Common myeloid progenitor, CD34-positive (primary cell): ENCODE data around the gene MCRIP2.
A peak's percentile ranks its signal among the peaks of the same experiment; 100 is the strongest.

Experiments used
- CTCF ChIA-PET: fragments of 350-600 bp; sonication (Branson Sonifier 250); formaldehyde crosslinking; loops from one replicate; lab custom pipeline; 2021; ENCODE audit warnings: antibody characterized with exemption; lab: Charles Lee
- POLR2A ChIA-PET: fragments of 350-600 bp; sonication (Branson Sonifier 250); formaldehyde crosslinking; loops from one replicate; lab custom pipeline; 2021; ENCODE audit warnings: antibody characterized with exemption; lab: Charles Lee
- DNase-seq, 3 donors: peaks; one replicate each; pipeline versions ENCODE4 v3.0.0 to v3.0.0-alpha.2; 2013
- H3K27ac ChIP-seq, 2 experiments: 1 replicate in 1 of 2; 2 replicates in 1 of 2; pipeline ENCODE4 v1.7.0; 2013; ENCODE audit warnings: inconsistent platforms in 2 of 2, low read length in 2 of 2, mild to moderate bottlenecking in 2 of 2, low read depth in 1 of 2, moderate library complexity in 1 of 2; ENCODE audit not compliant: severe bottlenecking in 2 of 2, insufficient read depth in 1 of 2, poor library complexity in 1 of 2
- H3K27me3 ChIP-seq, 5 experiments: replicated peaks in 2 of 5; 1 replicate in 3 of 5; 2 replicates in 2 of 5; pipeline versions ENCODE4 v1.6.1 to v1.7.0; 2013; ENCODE audit warnings: low read length in 4 of 5, mild to moderate bottlenecking in 2 of 5, moderate library complexity in 2 of 5, inconsistent platforms in 1 of 5; ENCODE audit not compliant: insufficient read depth in 5 of 5, control insufficient read depth in 4 of 5
- H3K36me3 ChIP-seq, 4 experiments: 1 replicate in 2 of 4; 2 replicates in 2 of 4; pipeline versions ENCODE4 v1.6.1 to v1.7.0; 2013; ENCODE audit warnings: low read length in 3 of 4, control low read depth in 1 of 4, mild to moderate bottlenecking in 1 of 4; ENCODE audit not compliant: control insufficient read depth in 4 of 4, insufficient read depth in 4 of 4
- H3K4me1 ChIP-seq, 4 experiments: 1 replicate in 3 of 4; 2 replicates in 1 of 4; pipeline versions ENCODE4 v1.6.1 to v1.7.1; 2013; ENCODE audit warnings: low read length in 3 of 4, mild to moderate bottlenecking in 3 of 4, control low read depth in 1 of 4, inconsistent platforms in 1 of 4, moderate library complexity in 1 of 4; ENCODE audit not compliant: control insufficient read depth in 4 of 4, insufficient read depth in 4 of 4; ENCODE audit errors: control extremely low read depth in 1 of 4
- H3K4me3 ChIP-seq, 7 experiments: 1 replicate in 4 of 7; 2 replicates in 3 of 7; pipeline versions ENCODE4 v1.5.1 to v1.7.0; 2013; ENCODE audit warnings: mild to moderate bottlenecking in 7 of 7, low read length in 6 of 7, moderate library complexity in 6 of 7, inconsistent platforms in 2 of 7, low read depth in 2 of 7, control low read depth in 1 of 7; ENCODE audit not compliant: insufficient read depth in 4 of 7, control insufficient read depth in 1 of 7; ENCODE audit errors: extremely low read depth in 1 of 7
- H3K9me3 ChIP-seq, 5 experiments: 1 replicate in 4 of 5; 2 replicates in 1 of 5; pipeline versions ENCODE4 v1.6.1 to v1.7.1; 2013; ENCODE audit warnings: low read length in 4 of 5, mild to moderate bottlenecking in 2 of 5, inconsistent platforms in 1 of 5, low read depth in 1 of 5, moderate library complexity in 1 of 5; ENCODE audit not compliant: control insufficient read depth in 4 of 5, insufficient read depth in 2 of 5; ENCODE audit errors: control extremely low read depth in 1 of 5
- WGBS: methylation state at CpG from one replicate; pipeline ENCODE4 v1.1.5; 2013; ENCODE audit not compliant: insufficient coverage; 5-methylcytosine and 5-hydroxymethylcytosine counted together

Gene MCRIP2

DNA sequence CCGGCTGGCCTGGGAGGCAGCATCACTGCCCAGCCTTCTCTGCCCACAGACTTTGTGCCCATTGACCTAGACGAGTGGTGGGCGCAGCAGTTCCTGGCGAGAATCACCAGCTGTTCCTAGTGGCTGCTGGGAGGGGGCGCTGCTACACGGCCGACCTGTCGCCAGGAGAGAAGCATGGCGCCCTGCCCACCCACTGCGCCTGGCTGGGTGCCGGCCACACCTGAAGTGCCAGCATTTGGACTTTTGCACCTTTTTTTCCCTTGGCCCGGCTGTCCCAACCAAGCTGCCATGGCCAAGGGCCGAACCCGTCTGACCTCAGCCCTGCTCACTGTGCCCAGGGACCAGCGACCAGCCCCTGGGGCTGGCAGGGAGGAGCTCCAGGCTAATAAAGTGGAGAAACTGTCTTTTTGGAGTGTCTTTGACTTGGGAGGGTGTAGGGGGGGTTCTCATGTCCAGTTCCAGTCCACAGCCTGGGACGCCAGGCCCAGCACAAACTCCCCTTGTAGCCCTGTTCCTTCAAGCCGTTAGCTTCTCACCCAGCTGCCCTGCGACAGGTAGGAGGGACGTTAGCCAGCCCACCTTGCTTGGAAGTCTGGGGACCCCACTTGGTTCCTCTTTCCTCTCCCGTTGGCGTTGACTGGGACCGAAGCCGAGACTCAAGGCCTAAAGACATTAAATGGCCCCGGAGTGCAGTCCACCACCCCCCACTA lies 6.6 kb downstream of the MCRIP2 start:
- Histone ChIP-seq H3K4me3 (peak overlapping the region in 6 of 7 experiments; percentile 38 to 81 (median 74)), H3K4me1 (peaks cover 0 to 31% (median 31%) of the 10 kb centered on the region in 4 experiments), H3K9me3 (no peaks in the 10 kb centered on the region), H3K27me3 (no peaks in the 10 kb centered on the region), H3K27ac (peak overlapping the region; percentile 79 to 88), H3K36me3 (peaks cover 0 to 37% (median 5%) of the 10 kb centered on the region in 4 experiments)
- WGBS, result 46% methylated on average over 16 of the region's 24 CpGs
- DNase-seq, result peak in 2 of 3 donors; percentile 47 to 56
- CTCF ChIA-PET, result interaction anchor here (0.9 to 2.0 kb wide), 4 partner anchors 12 to 71 kb away, joined by 3 to 5 read pairs (median 4); partner anchors contain the start of gene METTL26
- POLR2A ChIA-PET, result interaction anchor here (0.7 kb wide), 1 partner anchor 1853 kb away, joined by 3 read pairs; no protein-coding TSS in a partner anchor

DNA sequence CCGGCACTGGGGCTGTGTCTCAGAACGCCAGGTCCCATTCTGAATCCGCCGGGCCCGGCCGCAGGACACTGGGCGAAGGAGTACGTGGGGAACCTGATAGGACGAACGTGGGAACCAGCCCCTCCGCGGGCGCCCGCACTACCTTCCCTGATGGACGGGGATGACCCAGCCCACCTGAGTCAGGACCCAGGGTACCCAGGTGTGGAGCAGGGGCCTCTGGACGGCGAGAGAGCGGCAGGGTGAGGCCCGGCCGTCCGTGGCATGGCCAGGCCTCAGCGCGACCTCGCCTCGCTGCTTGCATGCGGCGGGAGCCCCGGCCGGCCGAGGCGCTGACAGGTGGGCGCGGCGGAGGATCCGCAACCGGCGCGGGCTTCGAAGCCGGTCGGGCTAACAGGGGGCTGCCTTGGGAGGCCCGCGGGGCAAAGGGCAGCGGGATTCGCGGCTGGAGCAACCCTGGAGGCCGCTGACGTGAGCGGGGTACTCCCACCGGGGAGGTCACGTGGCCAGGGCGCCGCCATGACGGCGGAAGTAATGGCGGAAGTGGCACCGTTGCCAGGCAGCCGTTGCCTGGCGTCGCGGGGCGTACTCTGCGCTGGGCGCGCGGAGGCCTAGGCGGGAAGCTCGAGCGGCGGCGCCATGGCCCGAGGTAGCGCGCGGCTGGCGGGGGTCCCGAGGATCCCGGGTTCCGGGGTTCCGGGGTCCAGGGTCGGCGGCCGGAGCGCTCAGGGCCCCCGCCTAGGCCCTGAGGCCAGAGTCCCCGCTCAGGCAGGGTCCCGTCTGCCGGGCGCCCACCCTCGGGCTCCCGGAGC lies 7.4 kb downstream of the MCRIP2 start, which contains the start of gene WDR90:
TSS of gene WDR90 (plus strand) at position 585 of the 809 bp plus-strand sequence. CDS start at position 637, 52 bp downstream.
- WGBS, result 0% methylated on average over 82 of the region's 91 CpGs
- peak within 1 kb of the TSS; percentile 35 to 81 (median 73) for H3K4me3 ChIP-seq
- peak within 1 kb of the TSS; percentile 79 to 88 for H3K27ac ChIP-seq
- ChIA-PET POLR2A (interaction anchor here (0.7 kb wide), 1 partner anchor 41 kb away, joined by 4 read pairs; the partner anchor contains the start of gene WDR24), CTCF (interaction anchor here (0.9 to 3.1 kb wide), 5 partner anchors 10 to 44 kb away, joined by 3 to 16 read pairs (median 3); partner anchors contain the start of genes METTL26 and RHOT2)
- peaks cover 0 to 31% (median 30%) of the 10 kb centered on the region in 4 experiments for H3K4me1 ChIP-seq
- H3K9me3 ChIP-seq, result no peaks in the 10 kb centered on the region
- peak; percentile 89 to 94 (median 94) for DNase-seq
- peaks cover 0 to 44% (median 6%) of the 10 kb centered on the region in 4 experiments for H3K36me3 ChIP-seq
- no peaks in the 10 kb centered on the region for H3K27me3 ChIP-seq

DNA sequence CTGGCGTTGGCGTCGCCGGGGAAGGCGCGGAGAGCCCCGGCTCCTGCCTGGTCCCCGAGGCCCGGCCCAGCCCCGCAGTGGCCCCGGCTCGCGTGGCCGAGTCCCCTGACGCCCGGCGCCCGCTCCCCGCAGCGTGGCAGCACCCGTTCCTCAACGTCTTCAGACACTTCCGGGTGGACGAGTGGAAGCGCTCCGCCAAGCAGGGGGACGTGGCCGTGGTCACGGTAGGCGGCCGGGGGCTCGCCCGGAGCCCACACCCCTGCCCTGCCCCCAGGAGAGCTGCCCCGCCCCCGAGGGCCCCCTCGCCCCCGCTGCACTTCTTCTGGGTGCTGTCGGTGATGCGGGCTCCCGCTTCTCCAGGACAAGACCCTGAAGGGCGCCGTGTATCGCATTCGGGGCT lies 8.0 kb downstream of the MCRIP2 start:
- POLR2A ChIA-PET, result interaction anchor here (0.7 kb wide), 1 partner anchor 41 kb away, joined by 4 read pairs; the partner anchor contains the start of gene WDR24
- Histone ChIP-seq H3K9me3 (no peaks in the 10 kb centered on the region), H3K36me3 (peaks cover 0 to 46% (median 6%) of the 10 kb centered on the region in 4 experiments), H3K27ac (peak overlapping the region in 1 of 2 experiments; percentile 88), H3K27me3 (no peaks in the 10 kb centered on the region), H3K4me1 (peaks cover 0 to 31% (median 30%) of the 10 kb centered on the region in 4 experiments), H3K4me3 (peak overlapping the region; percentile 35 to 81 (median 73))
- DNase-seq, result peak in 1 of 3 donors; percentile 14
- WGBS, result 4% methylated on average over 38 of the region's 44 CpGs
- CTCF ChIA-PET, result interaction anchor here (0.9 to 3.1 kb wide), 3 partner anchors 10 to 18 kb away, joined by 3 to 16 read pairs (median 5); partner anchors contain the start of genes METTL26 and RHOT2

DNA sequence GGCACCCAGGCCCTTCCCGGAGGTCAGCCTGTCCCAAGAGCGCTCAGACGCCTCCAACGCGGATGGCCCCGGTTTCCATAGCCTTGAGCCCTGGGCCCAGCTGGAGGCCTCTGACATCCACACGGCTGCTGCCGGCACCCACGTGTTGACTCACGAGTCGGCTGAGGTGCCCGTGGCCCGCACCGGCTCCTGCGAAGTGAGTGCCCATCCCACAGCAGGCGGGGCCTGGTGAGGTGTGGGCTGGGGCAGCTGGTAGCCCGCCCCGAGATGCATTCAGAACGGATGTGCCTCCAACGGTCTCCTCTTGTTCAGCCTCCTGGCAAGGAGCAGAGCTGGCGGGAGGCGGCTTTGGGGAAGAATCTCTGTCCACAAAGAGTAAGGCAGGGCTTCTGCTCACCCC lies 10.2 kb downstream of the MCRIP2 start:
- Histone ChIP-seq H3K9me3 (no peaks in the 10 kb centered on the region), H3K27ac (no peak overlapping the region), H3K4me1 (peaks cover 0 to 31% (median 30%) of the 10 kb centered on the region in 4 experiments), H3K27me3 (no peaks in the 10 kb centered on the region), H3K36me3 (peaks cover 0 to 54% (median 11%) of the 10 kb centered on the region in 4 experiments), H3K4me3 (no peak overlapping the region)
- POLR2A ChIA-PET, result no interaction called here
- DNase-seq, result no peak
- CTCF ChIA-PET, result interaction anchor here (1.5 to 3.1 kb wide), 3 partner anchors 7 to 52 kb away, joined by 4 to 16 read pairs (median 5); partner anchors contain the start of gene STUB1
- 96% methylated on average over 22 of the region's 22 CpGs for WGBS

DNA sequence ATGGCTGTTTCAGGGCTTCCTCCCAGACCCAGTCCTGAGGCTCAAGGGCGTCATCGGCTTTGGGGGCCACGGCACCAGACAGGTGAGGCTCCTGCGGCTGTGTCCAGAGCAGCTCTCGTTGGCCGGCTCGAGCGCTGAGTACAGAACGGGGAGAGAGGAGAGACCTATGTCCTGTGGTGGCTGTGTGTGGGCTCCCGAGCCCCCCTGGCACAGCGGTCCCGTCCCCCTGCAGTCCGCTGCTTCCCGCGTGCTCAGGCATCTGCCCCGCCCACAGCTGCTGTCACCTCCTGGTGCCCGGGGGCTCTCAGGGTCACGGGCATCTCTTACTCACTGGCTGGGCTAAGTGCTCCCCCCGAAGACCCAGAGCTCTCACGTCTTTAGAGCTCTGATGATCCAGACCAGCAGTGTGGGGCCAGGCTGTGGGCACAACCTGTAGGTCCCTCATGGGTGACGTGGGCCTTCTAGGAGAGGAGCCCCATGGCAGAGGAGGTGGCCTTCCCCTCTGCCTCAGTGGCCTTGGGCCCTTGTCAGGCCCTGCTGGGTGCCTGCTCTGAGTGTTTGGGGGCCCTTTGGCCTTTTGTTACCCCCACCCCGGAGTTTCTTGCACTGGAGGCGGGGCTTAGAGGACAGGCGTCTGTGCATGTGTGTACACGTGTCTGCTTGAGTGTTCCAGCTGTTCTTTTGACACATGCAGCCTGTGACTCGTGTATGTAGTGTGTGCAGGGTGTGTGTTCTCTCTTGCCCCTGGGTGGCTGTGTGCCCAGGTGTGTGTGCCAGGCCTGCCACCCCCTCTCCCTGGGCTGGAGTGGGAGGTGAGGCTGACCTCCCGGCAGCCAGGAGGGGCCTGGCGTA lies 11.1 kb downstream of the MCRIP2 start:
- CTCF ChIA-PET, result interaction anchor here (1.0 to 1.9 kb wide), 5 partner anchors 11 to 53 kb away, joined by 3 to 5 read pairs (median 4); partner anchors contain the start of genes METTL26 and STUB1
- Histone ChIP-seq H3K27me3 (no peaks in the 10 kb centered on the region), H3K4me3 (no peak overlapping the region), H3K4me1 (peaks cover 0 to 27% (median 25%) of the 10 kb centered on the region in 4 experiments), H3K36me3 (peaks cover 0 to 56% (median 13%) of the 10 kb centered on the region in 4 experiments), H3K9me3 (no peaks in the 10 kb centered on the region), H3K27ac (no peak overlapping the region)
- WGBS, result 95% methylated on average over 26 of the region's 28 CpGs
- no peak for DNase-seq
- POLR2A ChIA-PET, result no interaction called here

- peaks cover 0 to 14% (median 11%) of the 10 kb centered on the region in 4 experiments for H3K4me1 ChIP-seq
These were observed 12.4 kb downstream of the MCRIP2 start for GRCh38 chr16:654034-654433.

More at GRCh38 chr16:654034-654433, 12.4 kb downstream of the MCRIP2 start:
- no peak overlapping the region for H3K4me3 ChIP-seq
- no peak for DNase-seq
- peaks cover 0 to 69% (median 20%) of the 10 kb centered on the region in 4 experiments for H3K36me3 ChIP-seq
- ChIA-PET POLR2A (no interaction called here), CTCF (interaction anchor here (0.6 to 1.8 kb wide), 4 partner anchors 9 to 31 kb away, joined by 3 to 4 read pairs (median 3); partner anchors contain the start of gene METTL26)
- H3K27me3 ChIP-seq, result no peaks in the 10 kb centered on the region
- 95% methylated on average over 12 of the region's 12 CpGs for WGBS
- H3K27ac ChIP-seq, result no peak overlapping the region
- no peaks in the 10 kb centered on the region for H3K9me3 ChIP-seq
